HUDEP-2 (cell line): Measurements from ENCODE around the gene LOXL4.
A peak's percentile ranks its signal among the peaks of the same experiment; 100 is the strongest.
"Not testable (repeated sequence)": the region's sequence is repeated elsewhere in the genome, so short reads cannot be mapped to it uniquely, and the experiment has no call there.

Experiments used
- DNase-seq, 76 experiments: peaks; one replicate each; lab custom pipeline; 2025; ENCODE audit not compliant: unreplicated experiment in 76 of 76; lab: John Stamatoyannopoulos, UW

Gene LOXL4

GRCh38 chr10:98248018-98248417, 20.0 kb downstream of the LOXL4 start:
- no peak for DNase-seq

- DNase-seq = no peak
These were observed 20.8 kb downstream of the LOXL4 start for GRCh38 chr10:98246911-98247805.

- DNase-seq = no peak
These were observed 23.4 kb downstream of the LOXL4 start for GRCh38 chr10:98244586-98244985.

- no peak for DNase-seq
These were observed 23.9 kb downstream of the LOXL4 start for GRCh38 chr10:98244141-98244540.

GRCh38 chr10:98242823-98243222, 25.2 kb downstream of the LOXL4 start:
- DNase-seq = peak in 2 of 76 experiments; percentile 2 to 15

- no peak for DNase-seq
These were observed 27.5 kb downstream of the LOXL4 start for GRCh38 chr10:98240524-98240923.

- no peak for DNase-seq
These were observed 29.6 kb downstream of the LOXL4 start for GRCh38 chr10:98238391-98238790.

GRCh38 chr10:98236862-98237261, 31.1 kb downstream of the LOXL4 start:
- DNase-seq = peak in 69 of 76 experiments; percentile 13 to 84 (median 59)

- no peak for DNase-seq
These were observed 32.1 kb downstream of the LOXL4 start for GRCh38 chr10:98235846-98236245.

- DNase-seq = no peak
These were observed 36.6 kb downstream of the LOXL4 start for GRCh38 chr10:98231417-98231816.

GRCh38 chr10:98228266-98228665, 39.7 kb downstream of the LOXL4 start:
- not testable (repeated sequence) for DNase-seq

- not testable (repeated sequence) for DNase-seq
These were observed 40.3 kb downstream of the LOXL4 start for GRCh38 chr10:98227713-98228112.

- peak in 10 of 76 experiments; percentile 5 to 48 (median 33) for DNase-seq
These were observed 41.4 kb downstream of the LOXL4 start for GRCh38 chr10:98226508-98227144.

- DNase-seq = peak in 5 of 76 experiments; percentile 2 to 23 (median 4)
These were observed 43.0 kb downstream of the LOXL4 start for GRCh38 chr10:98224996-98225395.

GRCh38 chr10:98224509-98224908, 43.5 kb downstream of the LOXL4 start:
- DNase-seq = no peak

- no peak for DNase-seq
These were observed 44.1 kb downstream of the LOXL4 start for GRCh38 chr10:98223874-98224273.

- DNase-seq = no peak
These were observed 50.2 kb downstream of the LOXL4 start for GRCh38 chr10:98217801-98218200.

- no peak for DNase-seq
These were observed 52.6 kb downstream of the LOXL4 start for GRCh38 chr10:98215373-98215772.

GRCh38 chr10:98213740-98214139, 54.3 kb downstream of the LOXL4 start:
- DNase-seq = no peak

- DNase-seq = no peak
These were observed 55.8 kb downstream of the LOXL4 start for GRCh38 chr10:98212196-98212595.

- no peak for DNase-seq
These were observed 58.6 kb downstream of the LOXL4 start for GRCh38 chr10:98209441-98209840.

GRCh38 chr10:98208925-98209324, 59.1 kb downstream of the LOXL4 start:
- no peak for DNase-seq
